Lung microvascular endothelial cell (primary cell): ENCODE measurements around the gene ZNF197. TPM values are rescaled to one million over a fixed set of nuclear protein-coding genes. Genes with fewer than 3 reads are reported as not detected.
"Not testable (repeated sequence)": the region's sequence is repeated elsewhere in the genome, so short reads cannot be mapped to it uniquely, and the experiment has no call there.

ENCODE experiments used
- DNase-seq, 2 donors: peaks; one replicate each; pipeline versions ENCODE4 v3.0.0 to v3.0.0-alpha.2; 2010; ENCODE audit warnings: low read depth in 2 of 2
- total RNA-seq: library from RNA; depleted of rRNA; stranded (reverse); fragments of >200 nt; gene quantifications from 2 replicates; pipeline ENCODE4 v1.2.1, GENCODE V29; 2014

Gene ZNF197
- total RNA-seq, 1 donor from 2014 or later, result 6.0 TPM

- no peak for DNase-seq
These were observed 36.4 kb downstream of the ZNF197 start for GRCh38 chr3:44661189-44661588.

- DNase-seq, result no peak
These were observed 40.3 kb downstream of the ZNF197 start for GRCh38 chr3:44665173-44665572.

GRCh38 chr3:44666346-44666745 is 41.5 kb downstream of the ZNF197 start:
- DNase-seq, result no peak

- no peak for DNase-seq
These were observed 44.9 kb downstream of the ZNF197 start for GRCh38 chr3:44669760-44670159.

- not testable (repeated sequence) for DNase-seq
These were observed 48.6 kb downstream of the ZNF197 start for GRCh38 chr3:44673466-44673865.

GRCh38 chr3:44674211-44674610 is 49.4 kb downstream of the ZNF197 start:
- DNase-seq, result peak in 1 of 2 donors; percentile 42

GRCh38 chr3:44678480-44679116 is 53.8 kb downstream of the ZNF197 start:
- no peak for DNase-seq

GRCh38 chr3:44680921-44681455 is 56.2 kb downstream of the ZNF197 start:
- DNase-seq, result no peak

GRCh38 chr3:44682182-44682896 is 57.5 kb downstream of the ZNF197 start:
- peak in 1 of 2 donors; percentile 75 for DNase-seq

- DNase-seq, result peak; percentile 53 to 81
These were observed 60.4 kb downstream of the ZNF197 start for GRCh38 chr3:44685128-44685800.

- DNase-seq, result no peak
These were observed 63.1 kb downstream of the ZNF197 start for GRCh38 chr3:44687898-44688297.

Other genes starting within 250 kb of the ZNF197 start
- gene ZNF445, start 147.4 kb upstream of the ZNF197 start, total RNA-seq, result 3.7 and 5.8 TPM in 2 replicates
- gene ZKSCAN7, start 69.8 kb upstream of the ZNF197 start, total RNA-seq, result 0.87 and 1.2 TPM in 2 replicates
- gene ZNF660, start 40.1 kb upstream of the ZNF197 start, total RNA-seq, result 0.22 and 1.4 TPM in 2 replicates
- 9.4 and 14.3 TPM in 2 replicates for gene ZNF35, start 23.7 kb downstream of the ZNF197 start, total RNA-seq
- gene ZNF502, start 87.6 kb downstream of the ZNF197 start, total RNA-seq, result 2.0 and 2.6 TPM in 2 replicates
- gene ZNF501, start 104.6 kb downstream of the ZNF197 start, total RNA-seq, result 2.4 and 3.4 TPM in 2 replicates
- 12.2 and 14.1 TPM in 2 replicates for gene KIAA1143, start 136.6 kb downstream of the ZNF197 start, total RNA-seq
- gene KIF15, start 136.8 kb downstream of the ZNF197 start, total RNA-seq, result 1.6 and 4.8 TPM in 2 replicates
- gene TMEM42, start 236.9 kb downstream of the ZNF197 start, total RNA-seq, result 8.5 and 9.5 TPM in 2 replicates
- gene TGM4, start 249.6 kb downstream of the ZNF197 start, total RNA-seq, result under 0.01 TPM in 1 of 2 replicates, not detected in the other